ENCODE results near the gene GSTA2.

DNA sequence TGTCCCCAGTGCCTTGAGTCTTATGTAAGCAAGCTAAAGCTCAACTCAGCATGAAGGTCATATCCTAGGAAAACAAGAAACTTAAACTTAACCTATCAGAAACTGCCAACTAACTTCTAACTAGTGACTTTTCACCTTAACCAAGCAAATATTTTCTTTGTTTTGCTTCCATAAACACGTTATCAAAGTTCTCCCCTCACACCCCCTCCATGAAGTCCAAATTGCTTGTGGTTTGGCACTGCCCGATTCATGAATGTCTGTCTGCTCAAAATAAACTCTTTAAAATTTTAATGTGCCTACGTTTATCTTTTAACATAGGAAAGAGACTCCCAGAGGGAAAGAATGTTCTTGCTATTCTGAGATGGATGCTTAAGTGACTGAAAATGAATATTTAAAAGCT, 34.9 kb downstream of the GSTA2 start:
- TF ChIP-seq CTCF (IDR thresholded peaks at IDR 0.05; ENCODE audit: borderline replicate concordance, extremely low read depth, low read length, poor library complexity, severe bottlenecking) (no peak), EZH2 (IDR thresholded peaks at IDR 0.05; ENCODE audit: borderline replicate concordance, low read depth, low read length, severe bottlenecking) (no peak)
